ENCODE data around the gene MEPE. TPM values are rescaled to one million over a fixed set of nuclear protein-coding genes. Genes with fewer than 3 reads are reported as not detected.

The MEPE gene
- total RNA-seq, 1 donor from 2014 or later, result not detected

- no peak for DNase-seq (ENCODE audit: low read depth)
- Histone ChIP-seq H3K4me3 (ENCODE audit: low read depth, low read length) (no peak overlapping the region), H3K36me3 (ENCODE audit: control insufficient read depth, insufficient read depth, low read length) (no peaks in the 10 kb centered on the region), H3K27me3 (ENCODE audit: control insufficient read depth, insufficient read depth, low read length) (no peaks in the 10 kb centered on the region)
- FAIRE-seq, result no peak
- TF ChIP-seq CTCF (IDR thresholded peaks at IDR 0.05; ENCODE audit: insufficient read depth, low read length, severe bottlenecking), result no peak
Measured at GRCh38 chr4:87863486-87863885, 30.7 kb downstream of the MEPE start.

- FAIRE-seq, result no peak
Measured at GRCh38 chr4:87864321-87864720, 31.6 kb downstream of the MEPE start.

GRCh38 chr4:87865288-87865687 is 32.5 kb downstream of the MEPE start:
- no peak for FAIRE-seq
- no peaks in the 10 kb centered on the region for H3K27me3 ChIP-seq (ENCODE audit: control insufficient read depth, insufficient read depth, low read length)
- TF ChIP-seq CTCF (IDR thresholded peaks at IDR 0.05; ENCODE audit: insufficient read depth, low read length, severe bottlenecking), result no peak
- H3K36me3 ChIP-seq (ENCODE audit: control insufficient read depth, insufficient read depth, low read length), result no peaks in the 10 kb centered on the region
- DNase-seq (ENCODE audit: low read depth), result no peak
- no peak overlapping the region for H3K4me3 ChIP-seq (ENCODE audit: low read depth, low read length)

More at GRCh38 chr4:87864321-87864720, 31.6 kb downstream of the MEPE start:
- Histone ChIP-seq H3K27me3 (ENCODE audit: control insufficient read depth, insufficient read depth, low read length) (no peaks in the 10 kb centered on the region), H3K4me3 (ENCODE audit: low read depth, low read length) (no peak overlapping the region), H3K36me3 (ENCODE audit: control insufficient read depth, insufficient read depth, low read length) (no peaks in the 10 kb centered on the region)
- DNase-seq (ENCODE audit: low read depth), result no peak
- no peak for TF ChIP-seq CTCF (IDR thresholded peaks at IDR 0.05; ENCODE audit: insufficient read depth, low read length, severe bottlenecking)

- Histone ChIP-seq H3K4me3 (ENCODE audit: low read depth, low read length) (no peak overlapping the region), H3K27me3 (ENCODE audit: control insufficient read depth, insufficient read depth, low read length) (no peaks in the 10 kb centered on the region), H3K36me3 (ENCODE audit: control insufficient read depth, insufficient read depth, low read length) (no peaks in the 10 kb centered on the region)
- DNase-seq (ENCODE audit: low read depth), result peak; percentile 37
- no peak for TF ChIP-seq CTCF (IDR thresholded peaks at IDR 0.05; ENCODE audit: insufficient read depth, low read length, severe bottlenecking)
- peak; percentile 88 for FAIRE-seq
Measured at GRCh38 chr4:87865960-87866598, 33.3 kb downstream of the MEPE start.

GRCh38 chr4:87868522-87868921 is 35.8 kb downstream of the MEPE start:
- H3K36me3 ChIP-seq (ENCODE audit: control insufficient read depth, insufficient read depth, low read length), result no peaks in the 10 kb centered on the region
- no peak for TF ChIP-seq CTCF (IDR thresholded peaks at IDR 0.05; ENCODE audit: insufficient read depth, low read length, severe bottlenecking)
- H3K4me3 ChIP-seq (ENCODE audit: low read depth, low read length), result no peak overlapping the region
- no peak for DNase-seq (ENCODE audit: low read depth)
- no peaks in the 10 kb centered on the region for H3K27me3 ChIP-seq (ENCODE audit: control insufficient read depth, insufficient read depth, low read length)
- FAIRE-seq, result no peak

- H3K4me3 ChIP-seq (ENCODE audit: low read depth, low read length), result no peak overlapping the region
- DNase-seq (ENCODE audit: low read depth) (no peak), FAIRE-seq (no peak)
- H3K27me3 ChIP-seq (ENCODE audit: control insufficient read depth, insufficient read depth, low read length), result no peaks in the 10 kb centered on the region
- no peaks in the 10 kb centered on the region for H3K36me3 ChIP-seq (ENCODE audit: control insufficient read depth, insufficient read depth, low read length)
- TF ChIP-seq CTCF (IDR thresholded peaks at IDR 0.05; ENCODE audit: insufficient read depth, low read length, severe bottlenecking), result no peak
Measured at GRCh38 chr4:87872028-87872427, 39.3 kb downstream of the MEPE start.
